Epithelial cell of proximal tubule (primary cell): ENCODE data around the gene CLPTM1L. TPM values are rescaled to one million over a fixed set of nuclear protein-coding genes. Genes with fewer than 3 reads are reported as not detected.

ENCODE experiments used
- DNase-seq: peaks from one replicate; pipeline ENCODE4 v3.0.0-alpha.2; 2011; ENCODE audit warnings: low read depth
- H3K4me3 ChIP-seq: 2 replicates; pipeline ENCODE4 v1.5.1; 2011; ENCODE audit warnings: low read depth, mild to moderate bottlenecking, low read length
- total RNA-seq: library from RNA; depleted of rRNA; stranded (reverse); fragments of >200 nt; gene quantifications from 2 replicates; pipeline ENCODE4 v1.2.3, GENCODE V29; 2015
- TF ChIP-seq, protein P1 (sequence below): conservative IDR thresholded peaks from 2 replicates; pipeline ENCODE4 v1.5.1; 2012; ENCODE audit warnings: low read depth, mild to moderate bottlenecking, low read length

CLPTM1L gene
- total RNA-seq, 1 donor from 2014 or later, result 112 TPM

DNA sequence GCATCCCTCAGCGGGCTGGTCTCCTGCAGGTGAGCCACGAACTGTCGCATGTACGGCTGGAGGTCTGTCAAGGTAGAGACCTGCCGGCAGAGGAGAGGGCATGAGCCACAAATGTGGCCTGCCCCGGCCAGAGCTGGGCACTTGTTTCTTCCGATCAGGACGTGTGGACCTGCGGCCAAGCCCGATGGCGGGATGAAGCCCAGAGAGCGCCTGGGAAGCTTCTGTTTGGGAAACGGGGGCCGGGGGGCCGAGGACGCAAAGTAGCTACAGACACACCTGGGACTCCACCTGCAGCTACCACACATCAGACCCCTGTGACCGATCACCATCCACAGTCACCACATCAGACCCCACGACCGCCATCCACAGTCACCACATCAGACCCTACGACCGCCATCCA, 72.7 kb downstream of the CLPTM1L start:
- DNase-seq, result no peak
- TF ChIP-seq, protein P1, sequence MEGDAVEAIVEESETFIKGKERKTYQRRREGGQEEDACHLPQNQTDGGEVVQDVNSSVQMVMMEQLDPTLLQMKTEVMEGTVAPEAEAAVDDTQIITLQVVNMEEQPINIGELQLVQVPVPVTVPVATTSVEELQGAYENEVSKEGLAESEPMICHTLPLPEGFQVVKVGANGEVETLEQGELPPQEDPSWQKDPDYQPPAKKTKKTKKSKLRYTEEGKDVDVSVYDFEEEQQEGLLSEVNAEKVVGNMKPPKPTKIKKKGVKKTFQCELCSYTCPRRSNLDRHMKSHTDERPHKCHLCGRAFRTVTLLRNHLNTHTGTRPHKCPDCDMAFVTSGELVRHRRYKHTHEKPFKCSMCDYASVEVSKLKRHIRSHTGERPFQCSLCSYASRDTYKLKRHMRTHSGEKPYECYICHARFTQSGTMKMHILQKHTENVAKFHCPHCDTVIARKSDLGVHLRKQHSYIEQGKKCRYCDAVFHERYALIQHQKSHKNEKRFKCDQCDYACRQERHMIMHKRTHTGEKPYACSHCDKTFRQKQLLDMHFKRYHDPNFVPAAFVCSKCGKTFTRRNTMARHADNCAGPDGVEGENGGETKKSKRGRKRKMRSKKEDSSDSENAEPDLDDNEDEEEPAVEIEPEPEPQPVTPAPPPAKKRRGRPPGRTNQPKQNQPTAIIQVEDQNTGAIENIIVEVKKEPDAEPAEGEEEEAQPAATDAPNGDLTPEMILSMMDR, result no peak

DNA sequence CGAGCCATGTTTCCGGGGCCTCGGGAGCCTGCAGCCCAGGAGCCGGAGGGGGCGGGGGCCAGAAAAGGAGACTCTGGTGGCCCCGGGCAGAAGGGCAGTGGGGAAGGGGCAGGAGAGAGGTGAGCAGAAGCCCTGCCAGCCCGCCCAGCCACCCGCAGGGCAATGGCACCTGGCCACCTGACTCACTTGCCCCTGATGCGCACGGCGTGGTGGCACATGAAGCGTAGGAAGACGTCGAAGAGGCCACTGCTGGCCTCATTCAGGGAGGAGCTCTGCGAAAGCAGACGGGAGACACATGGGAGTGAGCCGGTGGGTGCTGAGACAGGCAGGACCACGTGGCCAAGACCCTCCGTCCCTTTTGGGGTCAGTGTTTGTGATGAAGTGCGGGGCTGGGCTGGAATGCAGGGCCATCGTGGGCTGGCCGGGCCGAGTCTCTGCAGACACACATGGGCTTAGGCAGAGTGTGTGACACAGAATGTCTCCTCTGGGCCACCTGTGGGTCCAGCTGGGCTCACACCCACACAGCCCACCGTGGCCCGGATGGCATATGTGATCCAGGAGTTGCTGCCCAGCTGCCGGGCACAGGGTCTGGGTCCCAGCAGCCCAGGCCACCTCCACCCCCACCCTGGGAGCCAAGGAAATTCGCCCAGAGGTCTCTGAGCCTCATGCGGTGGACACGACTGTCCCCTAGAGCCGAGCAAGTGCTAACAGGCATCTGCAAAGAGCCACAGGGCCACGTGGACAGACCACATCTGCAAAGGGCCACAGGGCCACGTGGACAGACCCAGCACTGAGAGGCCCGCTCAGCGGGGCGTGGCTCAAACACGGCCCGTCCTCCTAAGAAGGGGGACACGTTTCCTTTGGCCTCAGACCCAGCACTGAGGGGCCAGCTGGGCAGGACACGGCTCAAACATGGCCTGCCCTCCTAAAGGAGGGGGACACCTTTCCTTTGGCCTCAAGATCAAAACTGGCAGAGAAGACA, 73.7 kb downstream of the CLPTM1L start:
- no peak overlapping the region for H3K4me3 ChIP-seq
- TF ChIP-seq, protein P1, result no peak

More for the DNA sequence above, 72.7 kb downstream of the CLPTM1L start:
- no peak overlapping the region for H3K4me3 ChIP-seq

DNA sequence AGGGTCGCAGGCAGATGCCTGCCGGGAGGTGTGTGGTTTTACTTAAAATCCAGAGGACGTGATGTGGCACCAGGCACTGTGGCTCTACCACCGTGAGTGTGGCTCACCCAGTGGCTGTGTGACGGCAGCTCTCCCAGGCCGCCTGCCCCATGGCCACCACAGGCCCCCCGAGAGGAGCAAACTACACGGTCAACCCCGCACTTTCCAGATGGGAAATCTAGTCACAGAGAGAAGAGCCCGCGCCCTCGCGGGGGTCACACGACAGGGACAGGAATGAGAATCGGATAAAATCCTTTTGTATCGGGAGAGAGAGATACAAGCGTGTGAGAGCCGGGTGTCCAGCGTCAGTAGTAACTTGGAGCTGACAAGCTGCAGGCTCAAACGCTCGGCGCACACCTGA, 74.5 kb downstream of the CLPTM1L start:
- TF ChIP-seq, protein P1, result no peak
- H3K4me3 ChIP-seq, result no peak overlapping the region
- no peak for DNase-seq

More for the DNA sequence above, 73.7 kb downstream of the CLPTM1L start:
- no peak for DNase-seq

DNA sequence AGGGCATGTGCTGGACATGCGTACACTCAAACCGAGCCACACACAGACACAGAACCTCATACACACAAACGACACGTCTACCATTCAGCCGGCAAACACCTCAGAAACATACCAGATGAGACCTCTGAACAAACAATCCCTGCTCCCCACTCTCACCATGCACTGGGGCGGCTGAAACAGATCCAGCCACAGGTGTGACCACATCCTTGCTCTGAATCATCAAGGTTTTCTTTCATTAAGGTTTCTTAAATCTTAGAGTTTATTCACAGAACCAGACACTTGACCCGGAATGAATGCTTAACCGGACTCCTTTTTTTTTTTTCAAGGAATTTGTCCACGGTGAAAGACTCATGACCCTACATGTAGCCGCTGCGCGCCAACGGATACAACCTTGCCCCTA, 76.2 kb downstream of the CLPTM1L start:
- no peak for DNase-seq
- TF ChIP-seq, protein P1, result no peak
- H3K4me3 ChIP-seq, result no peak overlapping the region

DNA sequence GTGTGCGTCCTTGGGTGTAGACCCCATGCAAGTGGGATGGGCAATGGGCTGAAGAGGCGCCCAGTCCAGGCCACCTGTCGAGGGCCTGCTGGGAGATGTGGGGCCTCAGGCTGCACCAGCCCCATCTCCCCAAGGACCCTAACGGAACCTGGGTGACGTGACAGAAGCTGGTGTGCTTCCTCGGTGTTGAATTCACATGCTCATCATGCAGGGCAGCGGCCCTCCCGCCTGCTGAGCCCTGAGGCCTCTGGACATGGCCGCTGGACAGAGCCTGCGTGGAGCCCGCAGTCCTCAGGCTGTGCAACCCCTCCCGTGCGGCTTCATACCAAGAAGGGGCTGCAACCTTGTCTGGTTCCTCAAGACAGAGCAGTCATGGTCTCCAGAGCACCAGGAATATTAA, 76.8 kb downstream of the CLPTM1L start:
- H3K4me3 ChIP-seq, result no peak overlapping the region
- DNase-seq, result no peak
- TF ChIP-seq, protein P1, result no peak

Other genes with a start within 250 kb of the CLPTM1L start
- 15.2 and 32.8 TPM in 2 replicates for gene SLC12A7, start 233.0 kb downstream of the CLPTM1L start, total RNA-seq
- gene SLC6A19, start 143.5 kb downstream of the CLPTM1L start, total RNA-seq, result not detected in 2 replicates
- not detected in 2 replicates for gene SLC6A18, start 119.7 kb downstream of the CLPTM1L start, total RNA-seq
- gene TERT, start 50.0 kb downstream of the CLPTM1L start, total RNA-seq, result 0.07 TPM in 1 of 2 replicates, not detected in the other
- gene SLC6A3, start 100.3 kb upstream of the CLPTM1L start, total RNA-seq, result not detected in 2 replicates
- gene LPCAT1, start 178.9 kb upstream of the CLPTM1L start, total RNA-seq, result 88.9 and 105 TPM in 2 replicates